Muscle of leg (tissue), 11 donors: ENCODE measurements around the gene SRRM5. TPM values are rescaled to one million over a fixed set of nuclear protein-coding genes. Genes with fewer than 3 reads are reported as not detected.

Source experiments
- DNase-seq: peaks from one replicate; pipeline ENCODE4 v3.0.0; 2013
- H3K27ac ChIP-seq: one replicate; pipeline ENCODE4 v1.5.1; 2013; ENCODE audit warnings: mild to moderate bottlenecking, low read length, control low read depth
- H3K27me3 ChIP-seq: one replicate; pipeline ENCODE4 v1.6.1; 2013; ENCODE audit warnings: low read length; ENCODE audit not compliant: control insufficient read depth, insufficient read depth
- H3K36me3 ChIP-seq: one replicate; pipeline ENCODE4 v1.6.1; 2013; ENCODE audit warnings: low read length; ENCODE audit not compliant: control insufficient read depth, insufficient read depth
- H3K4me1 ChIP-seq: one replicate; pipeline ENCODE4 v1.6.1; 2013; ENCODE audit warnings: low read length; ENCODE audit not compliant: control insufficient read depth, insufficient read depth
- H3K4me3 ChIP-seq: one replicate; pipeline ENCODE4 v1.5.1; 2013; ENCODE audit warnings: low read length, control low read depth
- H3K9me3 ChIP-seq: replicated peaks from 2 replicates; pipeline ENCODE4 v1.6.1; 2013; ENCODE audit warnings: low read depth, low read length; ENCODE audit not compliant: control insufficient read depth
- WGBS: methylation state at CpG from one replicate; pipeline ENCODE4 v1.1.5; 2013; ENCODE audit warnings: missing lambda C conversion rate; ENCODE audit not compliant: insufficient coverage; 5-methylcytosine and 5-hydroxymethylcytosine counted together
- polyA plus RNA-seq, 8 donors: library from polyadenylated mRNA; unstranded; fragments of 120-200 nt; gene quantifications; one replicate each; pipeline versions ENCODE4 v1.2.1 to v1.2.3, GENCODE V29; 2013; ENCODE audit warnings: inconsistent platforms in 1 of 8, low replicate concordance in 1 of 8; ENCODE audit not compliant: insufficient read length in 8 of 8, insufficient read depth in 1 of 8
- total RNA-seq: library from RNA; stranded (reverse); fragments of 120-200 nt; gene quantifications from one replicate; pipeline ENCODE4 v1.2.4, GENCODE V29; 2013

SRRM5 gene
- total and polyA plus RNA-seq, 9 donors, result 0.17 to 0.57 (median 0.40) TPM

- DNase-seq, result no peak
- Histone ChIP-seq H3K36me3 (peaks cover 28% of the 10 kb centered on the region), H3K4me3 (no peak overlapping the region), H3K27ac (no peak overlapping the region), H3K4me1 (peaks cover 12% of the 10 kb centered on the region), H3K27me3 (no peaks in the 10 kb centered on the region), H3K9me3 (no peaks in the 10 kb centered on the region)
- no CpG with 5 or more reads among the region's 1 CpG for WGBS
Measured at GRCh38 chr19:43616306-43616705, 4.4 kb downstream of the SRRM5 start.

DNA sequence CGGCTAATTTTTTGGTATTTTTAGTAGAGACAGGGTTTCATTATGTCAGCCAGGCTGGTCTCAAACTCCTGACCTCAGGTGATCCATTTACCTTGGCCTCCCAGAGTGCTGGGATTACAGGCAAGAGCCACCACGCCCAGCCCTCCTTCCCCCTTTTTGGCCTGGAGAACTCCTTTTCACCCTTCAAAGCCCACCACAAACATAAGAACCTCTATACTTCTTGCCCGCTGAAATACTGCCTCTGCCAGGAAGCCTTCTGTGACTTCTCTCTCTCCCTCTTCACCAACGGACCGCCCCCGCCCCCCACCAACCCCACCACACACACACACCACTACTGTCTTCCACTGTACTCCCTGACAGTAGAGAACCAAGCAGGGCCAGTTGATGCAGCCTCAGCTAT is 5.1 kb downstream of the SRRM5 start:
- DNase-seq, result no peak
- no peak overlapping the region for H3K27ac ChIP-seq
- H3K27me3 ChIP-seq, result no peaks in the 10 kb centered on the region
- peaks cover 12% of the 10 kb centered on the region for H3K4me1 ChIP-seq
- peaks cover 22% of the 10 kb centered on the region for H3K36me3 ChIP-seq
- 100% methylated on average over 2 of the region's 6 CpGs for WGBS
- no peaks in the 10 kb centered on the region for H3K9me3 ChIP-seq
- no peak overlapping the region for H3K4me3 ChIP-seq

DNA sequence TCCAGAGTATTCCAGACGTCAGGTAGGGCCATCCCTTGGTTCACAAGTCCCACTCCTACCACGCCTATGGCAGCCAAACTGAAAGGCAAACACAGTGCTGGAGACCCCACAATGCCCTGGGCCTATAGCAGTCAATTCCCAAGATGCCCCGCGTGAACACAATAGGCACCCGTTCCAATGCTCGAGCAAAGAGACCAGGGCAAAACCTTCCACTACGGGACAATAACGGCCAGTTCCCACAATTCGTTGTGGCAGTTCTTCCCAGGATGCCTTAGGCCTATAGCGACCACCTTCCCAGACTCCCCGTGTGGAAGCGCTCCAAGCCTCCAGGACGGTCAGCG is 7.0 kb downstream of the SRRM5 start:
- Histone ChIP-seq H3K9me3 (no peaks in the 10 kb centered on the region), H3K27ac (peak overlapping the region; percentile 98), H3K4me3 (peak overlapping the region; percentile 93), H3K27me3 (no peaks in the 10 kb centered on the region), H3K4me1 (peaks cover 12% of the 10 kb centered on the region), H3K36me3 (peaks cover 4% of the 10 kb centered on the region)
- WGBS, result 0% methylated on average over 13 of the region's 14 CpGs
- DNase-seq, result no peak

DNA sequence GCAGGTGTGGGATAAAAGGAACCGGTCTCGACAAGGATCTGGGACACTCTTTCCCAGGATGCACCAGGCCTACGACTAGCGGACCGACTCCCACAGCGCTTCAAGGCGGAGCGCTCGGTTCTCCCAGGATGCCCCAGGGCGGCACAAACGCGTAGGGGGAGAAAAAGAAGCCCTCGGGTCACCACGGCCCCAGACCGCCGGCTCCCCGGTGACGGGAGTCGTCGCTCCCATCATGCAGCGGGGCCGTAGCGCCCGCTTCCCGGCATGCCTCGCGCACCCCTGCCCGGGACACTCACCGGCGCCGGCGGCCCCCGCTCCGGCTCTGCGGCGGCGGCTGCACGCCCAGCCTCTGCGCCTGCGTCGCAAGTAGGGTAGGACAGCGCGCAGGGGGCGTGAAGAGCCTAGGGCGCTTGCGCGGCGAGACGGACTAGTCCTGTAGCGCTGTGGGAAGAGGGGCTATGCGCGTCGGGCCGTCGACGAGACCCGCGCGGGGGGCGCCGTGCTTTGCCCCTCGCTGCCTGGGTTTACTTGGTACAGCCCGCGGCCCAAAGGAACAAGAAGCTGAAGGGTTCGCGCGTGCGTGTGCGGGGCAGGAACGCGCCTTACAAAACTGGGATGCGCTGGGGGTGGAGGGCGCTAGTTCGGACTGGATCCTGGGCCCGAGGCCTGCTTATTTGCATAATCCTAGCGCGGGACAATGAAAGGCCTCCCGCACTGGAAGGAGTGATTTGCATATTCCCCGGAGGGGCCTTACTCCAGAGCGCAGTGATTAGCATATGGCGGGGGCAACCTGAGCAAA is 7.6 kb downstream of the SRRM5 start, which contains the start of gene ZNF428:
TSS of gene ZNF428 (minus strand) at position 368 of the 799 bp plus-strand sequence. CDS start 5,325 bp downstream, outside the sequence.
- H3K9me3 ChIP-seq, result no peaks in the 10 kb centered on the region
- no peaks in the 10 kb centered on the region for H3K36me3 ChIP-seq
- peaks cover 12% of the 10 kb centered on the region for H3K4me1 ChIP-seq
- peak within 1 kb of the TSS; percentile 98 for H3K27ac ChIP-seq
- peak; percentile 96 for DNase-seq
- no peaks in the 10 kb centered on the region for H3K27me3 ChIP-seq
- peak within 1 kb of the TSS; percentile 93 for H3K4me3 ChIP-seq
- WGBS, result under 1% methylated on average over 81 of the region's 81 CpGs

- Histone ChIP-seq H3K4me1 (peaks cover 12% of the 10 kb centered on the region), H3K27me3 (no peaks in the 10 kb centered on the region), H3K9me3 (no peaks in the 10 kb centered on the region), H3K36me3 (no peaks in the 10 kb centered on the region), H3K27ac (peak overlapping the region; percentile 98), H3K4me3 (peak overlapping the region; percentile 93)
- WGBS, result 35% methylated on average over 15 of the region's 23 CpGs
- DNase-seq, result peak; percentile 32
Measured at GRCh38 chr19:43620061-43621001, 8.4 kb downstream of the SRRM5 start.

DNA sequence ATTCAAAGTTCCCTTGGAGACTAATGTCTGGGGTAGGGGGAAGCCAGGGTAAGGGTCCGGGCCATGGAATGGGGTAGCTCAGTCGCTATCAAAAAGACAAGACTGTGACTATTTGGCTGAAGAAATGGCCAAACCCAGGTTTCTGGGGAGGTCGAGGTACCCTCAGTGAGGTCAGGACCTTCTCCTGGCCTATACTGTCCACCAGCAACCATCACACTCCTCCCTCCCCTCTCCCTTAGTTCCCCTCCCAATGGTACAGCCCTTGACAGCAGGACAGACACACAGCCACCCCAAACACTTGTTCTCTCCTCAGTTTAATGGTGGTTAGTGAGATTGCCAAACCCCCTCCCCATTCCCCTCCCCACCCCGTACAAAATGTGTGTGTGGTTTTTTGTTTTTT is 10.2 kb downstream of the SRRM5 start:
- Histone ChIP-seq H3K4me3 (no peak overlapping the region), H3K9me3 (no peaks in the 10 kb centered on the region), H3K27me3 (no peaks in the 10 kb centered on the region), H3K27ac (no peak overlapping the region), H3K36me3 (no peaks in the 10 kb centered on the region), H3K4me1 (peaks cover 12% of the 10 kb centered on the region)
- no peak for DNase-seq
- WGBS, result 85% methylated on average over 3 of the region's 4 CpGs

- no peak for DNase-seq
- WGBS, result no CpG with 5 or more reads among the region's 1 CpG
- H3K9me3 ChIP-seq, result no peaks in the 10 kb centered on the region
- H3K36me3 ChIP-seq, result no peaks in the 10 kb centered on the region
- peaks cover 12% of the 10 kb centered on the region for H3K4me1 ChIP-seq
- no peaks in the 10 kb centered on the region for H3K27me3 ChIP-seq
- H3K4me3 ChIP-seq, result no peak overlapping the region
- H3K27ac ChIP-seq, result no peak overlapping the region
Measured at GRCh38 chr19:43622956-43623355, 11.1 kb downstream of the SRRM5 start.

DNA sequence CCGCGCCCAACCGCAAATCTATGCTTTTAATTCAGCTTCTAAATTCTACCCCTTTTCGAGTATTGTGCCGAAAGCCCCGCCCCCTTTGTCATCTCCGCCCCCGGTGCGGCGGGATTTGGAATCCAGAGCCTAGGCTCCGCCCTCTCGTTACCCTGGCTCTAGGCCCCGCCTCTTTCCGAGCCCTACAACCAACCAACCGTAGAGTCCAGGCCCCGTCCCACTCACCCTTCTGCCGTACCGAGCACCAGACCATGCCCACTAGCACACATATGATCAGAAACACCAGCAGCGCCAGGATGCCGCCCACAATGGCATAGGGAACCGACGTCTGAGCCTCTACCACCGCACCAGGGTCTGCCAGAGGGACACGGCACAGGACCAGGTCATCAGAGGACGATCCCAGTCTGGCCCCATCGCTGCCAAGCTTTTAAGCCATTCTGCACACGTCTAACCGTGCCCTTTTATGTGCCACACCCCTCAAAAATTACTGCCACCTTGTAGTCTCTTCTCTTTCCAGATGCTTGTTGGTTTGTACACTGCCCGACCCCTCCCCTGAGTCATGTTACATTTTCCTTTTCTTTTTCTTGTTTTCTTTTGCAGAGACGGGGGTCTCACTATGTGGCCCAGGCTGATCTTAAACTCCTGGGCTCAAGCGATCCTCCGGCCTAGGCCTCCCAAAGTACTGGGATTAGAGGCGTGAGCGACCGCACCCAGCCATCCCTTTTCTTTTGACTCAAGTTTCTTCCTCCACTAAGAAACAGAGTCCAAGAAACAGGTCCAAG is 12.2 kb downstream of the SRRM5 start:
- Histone ChIP-seq H3K9me3 (no peaks in the 10 kb centered on the region), H3K36me3 (no peaks in the 10 kb centered on the region), H3K27me3 (no peaks in the 10 kb centered on the region), H3K27ac (no peak overlapping the region), H3K4me1 (peaks cover 6% of the 10 kb centered on the region), H3K4me3 (no peak overlapping the region)
- DNase-seq, result no peak
- WGBS, result 73% methylated on average over 33 of the region's 35 CpGs

- 17% methylated on average over 17 of the region's 30 CpGs for WGBS
- H3K27me3 ChIP-seq, result no peaks in the 10 kb centered on the region
- no peaks in the 10 kb centered on the region for H3K9me3 ChIP-seq
- H3K36me3 ChIP-seq, result no peaks in the 10 kb centered on the region
- H3K4me3 ChIP-seq, result no peak overlapping the region
- DNase-seq, result peak; percentile 27
- peaks cover 5% of the 10 kb centered on the region for H3K4me1 ChIP-seq
- H3K27ac ChIP-seq, result no peak overlapping the region
Measured at GRCh38 chr19:43624933-43625332, 13.0 kb downstream of the SRRM5 start.
